GM23248 (cell line): ENCODE data around the gene C5orf58. TPM values are rescaled to one million over a fixed set of nuclear protein-coding genes. Genes with fewer than 3 reads are reported as not detected.

Source experiments
- DNase-seq: peaks from one replicate; pipeline ENCODE4 v3.0.0-alpha.2; 2015
- H2AFZ ChIP-seq: fragments of 200-600 bp; sonication (generic); 2 replicates; pipeline ENCODE4 v1.6.1; 2016; ENCODE audit warnings: antibody characterized with exemption
- H3F3A ChIP-seq: fragments of 200-600 bp; sonication (generic); 2 replicates; pipeline ENCODE4 v1.6.1; 2016; ENCODE audit warnings: mild to moderate bottlenecking, antibody characterized with exemption, mixed run types; ENCODE audit not compliant: insufficient read depth
- H3K27ac ChIP-seq: fragments of 200-600 bp; sonication (generic); 2 replicates; pipeline ENCODE4 v1.5.1; 2016; ENCODE audit warnings: mild to moderate bottlenecking
- H3K27me3 ChIP-seq: fragments of 200-600 bp; sonication (generic); replicated peaks from 2 replicates; pipeline ENCODE4 v1.6.1; 2016; ENCODE audit warnings: mild to moderate bottlenecking; ENCODE audit not compliant: insufficient read depth
- H3K36me3 ChIP-seq: fragments of 200-600 bp; sonication (generic); 2 replicates; pipeline ENCODE4 v1.6.1; 2016; ENCODE audit warnings: low read depth, mild to moderate bottlenecking
- H3K4me1 ChIP-seq: fragments of 200-600 bp; sonication (generic); 2 replicates; pipeline ENCODE4 v1.6.1; 2016; ENCODE audit warnings: mild to moderate bottlenecking; ENCODE audit not compliant: insufficient read depth
- H3K4me2 ChIP-seq: fragments of 200-600 bp; sonication (generic); one replicate; pipeline ENCODE4 v1.6.1; 2016; ENCODE audit warnings: mild to moderate bottlenecking; ENCODE audit not compliant: unreplicated experiment
- H3K4me3 ChIP-seq: fragments of 200-600 bp; sonication (generic); 2 replicates; pipeline ENCODE4 v1.5.1; 2016; ENCODE audit warnings: mild to moderate bottlenecking
- H3K79me2 ChIP-seq: fragments of 200-600 bp; sonication (generic); 2 replicates; pipeline ENCODE4 v1.6.1; 2016; ENCODE audit warnings: mild to moderate bottlenecking; ENCODE audit not compliant: insufficient read depth
- H3K9ac ChIP-seq: fragments of 200-600 bp; sonication (generic); 2 replicates; pipeline ENCODE4 v1.6.1; 2016; ENCODE audit warnings: mild to moderate bottlenecking
- H3K9me2 ChIP-seq: fragments of 200-600 bp; sonication (generic); 2 replicates; pipeline ENCODE4 v1.6.1; 2016; ENCODE audit warnings: mixed run types, mild to moderate bottlenecking, moderate library complexity; ENCODE audit not compliant: insufficient read depth
- H3K9me3 ChIP-seq: fragments of 200-600 bp; sonication (generic); one replicate; pipeline ENCODE4 v1.6.1; 2017; ENCODE audit warnings: low read depth
- H4K20me1 ChIP-seq: fragments of 200-600 bp; sonication (generic); 2 replicates; pipeline ENCODE4 v1.6.0; 2016; ENCODE audit not compliant: insufficient read depth
- EZH2 ChIP-seq: fragments of 200-600 bp; sonication (generic); IDR thresholded peaks from 2 replicates; pipeline ENCODE4 v1.6.1; 2018; ENCODE audit warnings: antibody characterized with exemption, mild to moderate bottlenecking; ENCODE audit not compliant: insufficient read depth, poor library complexity, severe bottlenecking
- EZH2phosphoT487 ChIP-seq: fragments of 200-600 bp; sonication (generic); IDR thresholded peaks from 2 replicates; pipeline ENCODE4 v1.6.1; 2018; ENCODE audit warnings: antibody characterized with exemption, moderate library complexity, mild to moderate bottlenecking, low read depth; ENCODE audit not compliant: insufficient read depth
- WGBS, 2 experiments: methylation state at CpG; one replicate each; pipeline ENCODE4 v1.1.6; 2015 to 2017; ENCODE audit warnings: low lambda C conversion rate in 2 of 2, low coverage in 1 of 2; ENCODE audit errors: missing lambda C conversion rate in 2 of 2; 5-methylcytosine and 5-hydroxymethylcytosine counted together
- in situ Hi-C: fragments of 300-500 bp; cut with MboI; formaldehyde crosslinking; loops from 2 replicates; pipeline ENCODE4 v1.15.0; 2020
- polyA plus RNA-seq: library from polyadenylated mRNA; unstranded; fragments of >200 nt; fragmentation: Nextera tagmentation; extraction: Ambion mirVana; gene quantifications from 2 replicates; pipeline ENCODE4 v1.2.1, GENCODE V29; 2016
- total RNA-seq: library from RNA; depleted of rRNA; stranded (reverse); fragments of >200 nt; shearing (Covaris generic); gene quantifications from 2 replicates; pipeline ENCODE4 v1.2.3, GENCODE V29; 2014; rRNA removed

C5orf58 gene
- total and polyA plus RNA-seq, 2 experiments from 2014 or later = not detected

- H3K27me3 ChIP-seq = peaks cover 44% of the 10 kb centered on the region
- no peak overlapping the region for H3K4me2 ChIP-seq
- no peaks in the 10 kb centered on the region for H3K79me2 ChIP-seq
- H3F3A ChIP-seq = no peaks in the 10 kb centered on the region
- no peak for TF ChIP-seq EZH2phosphoT487
- TF ChIP-seq EZH2 = no peak
- no peak overlapping the region for H3K27ac ChIP-seq
- no peak overlapping the region for H2AFZ ChIP-seq
- no peaks in the 10 kb centered on the region for H3K9me2 ChIP-seq
- DNase-seq = no peak
- H3K9ac ChIP-seq = no peak overlapping the region
- H3K4me3 ChIP-seq = no peak overlapping the region
- H3K9me3 ChIP-seq = no peaks in the 10 kb centered on the region
- WGBS, 2 experiments = 56 to 60% methylated on average over 4 of the region's 4 CpGs
- H3K36me3 ChIP-seq = no peaks in the 10 kb centered on the region
- in situ Hi-C loops = no loop called here
- no peaks in the 10 kb centered on the region for H3K4me1 ChIP-seq
- H4K20me1 ChIP-seq = no peaks in the 10 kb centered on the region
Measured at GRCh38 chr5:170292179-170293104, 59.7 kb downstream of the C5orf58 start.

- in situ Hi-C loops = no loop called here
- no peaks in the 10 kb centered on the region for H3K9me3 ChIP-seq
- H3K79me2 ChIP-seq = no peaks in the 10 kb centered on the region
- no peaks in the 10 kb centered on the region for H3K36me3 ChIP-seq
- H3K27ac ChIP-seq = no peak overlapping the region
- no peak overlapping the region for H3K4me3 ChIP-seq
- no peaks in the 10 kb centered on the region for H3F3A ChIP-seq
- no peak for DNase-seq
- H3K4me2 ChIP-seq = no peak overlapping the region
- H3K27me3 ChIP-seq = peaks cover 50% of the 10 kb centered on the region
- no peaks in the 10 kb centered on the region for H4K20me1 ChIP-seq
- H2AFZ ChIP-seq = no peak overlapping the region
- no peak overlapping the region for H3K9ac ChIP-seq
- 41 to 43% methylated on average over 6 of the region's 6 CpGs for WGBS, 2 experiments
- no peaks in the 10 kb centered on the region for H3K4me1 ChIP-seq
- H3K9me2 ChIP-seq = no peaks in the 10 kb centered on the region
- TF ChIP-seq EZH2phosphoT487 (no peak), EZH2 (no peak)
Measured at GRCh38 chr5:170293273-170293672, 60.5 kb downstream of the C5orf58 start.

DNA sequence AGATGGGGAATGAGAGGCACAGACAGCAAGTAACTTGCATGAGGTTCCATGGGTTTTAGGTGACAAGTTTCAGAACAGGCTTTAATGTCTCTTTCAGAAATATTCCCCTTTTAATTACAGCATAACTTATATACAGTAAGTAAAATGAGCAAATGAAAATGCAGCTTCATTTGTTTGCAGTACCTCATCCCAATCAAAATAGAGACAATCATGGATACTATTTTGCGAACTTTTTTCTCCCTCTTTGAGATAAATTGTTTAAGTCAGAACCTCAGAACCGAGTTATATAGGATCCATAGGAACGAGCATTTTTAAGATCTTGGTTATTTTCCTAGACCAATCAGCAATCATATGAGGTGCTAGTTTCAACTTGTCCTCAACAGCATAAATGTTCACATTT lies 61.3 kb downstream of the C5orf58 start:
- Histone ChIP-seq H3K4me1 (no peaks in the 10 kb centered on the region), H3K9ac (no peak overlapping the region), H3K4me2 (no peak overlapping the region), H3K27ac (no peak overlapping the region), H3K27me3 (peaks cover 50% of the 10 kb centered on the region), H3K79me2 (no peaks in the 10 kb centered on the region), H3F3A (no peaks in the 10 kb centered on the region), H2AFZ (no peak overlapping the region), H3K9me2 (no peaks in the 10 kb centered on the region), H3K36me3 (no peaks in the 10 kb centered on the region), H4K20me1 (no peaks in the 10 kb centered on the region), H3K4me3 (no peak overlapping the region), H3K9me3 (no peaks in the 10 kb centered on the region)
- DNase-seq = no peak
- TF ChIP-seq EZH2phosphoT487 (no peak), EZH2 (no peak)
- in situ Hi-C loops = no loop called here
- WGBS, 2 experiments = 55 to 57% methylated on average over 3 of the region's 3 CpGs

DNA sequence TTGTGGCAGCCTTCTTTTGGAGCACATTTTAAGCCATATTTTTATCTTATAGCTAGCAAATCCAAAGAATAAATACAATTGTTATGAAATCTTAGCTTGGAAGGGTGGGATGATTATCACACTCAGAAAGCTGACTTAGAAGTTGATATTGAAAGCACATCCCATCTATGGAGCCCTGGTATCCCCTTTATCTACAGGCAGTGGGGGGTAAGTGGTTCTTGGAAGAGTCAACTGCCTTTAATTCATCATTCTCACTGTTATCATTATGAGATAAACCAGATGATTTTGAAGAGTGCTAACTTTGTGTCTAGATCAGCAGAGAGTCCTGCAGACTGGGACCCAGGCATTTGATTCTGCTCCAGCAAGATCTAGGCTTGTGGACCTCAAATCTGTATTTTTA lies 61.8 kb downstream of the C5orf58 start:
- H3K9me3 ChIP-seq = no peaks in the 10 kb centered on the region
- in situ Hi-C loops = no loop called here
- H3K9ac ChIP-seq = no peak overlapping the region
- no peak overlapping the region for H3K27ac ChIP-seq
- no peak overlapping the region for H2AFZ ChIP-seq
- H3K79me2 ChIP-seq = no peaks in the 10 kb centered on the region
- H4K20me1 ChIP-seq = no peaks in the 10 kb centered on the region
- H3K36me3 ChIP-seq = no peaks in the 10 kb centered on the region
- H3K4me2 ChIP-seq = no peak overlapping the region
- no peaks in the 10 kb centered on the region for H3F3A ChIP-seq
- DNase-seq = no peak
- no peaks in the 10 kb centered on the region for H3K9me2 ChIP-seq
- H3K27me3 ChIP-seq = peaks cover 49% of the 10 kb centered on the region
- no peak overlapping the region for H3K4me3 ChIP-seq
- no peaks in the 10 kb centered on the region for H3K4me1 ChIP-seq
- TF ChIP-seq EZH2phosphoT487 = no peak
- no peak for TF ChIP-seq EZH2

Other genes starting within 250 kb of the C5orf58 start
- not detected in 2 replicates for gene FOXI1, start 127.1 kb upstream of the C5orf58 start, total RNA-seq
- gene FOXI1, start 127.1 kb upstream of the C5orf58 start, polyA plus RNA-seq = not detected in 2 replicates
- gene LCP2, start 64.8 kb downstream of the C5orf58 start, total RNA-seq = not detected in 2 replicates
- gene LCP2, start 64.8 kb downstream of the C5orf58 start, polyA plus RNA-seq = not detected in 2 replicates
- not detected in 2 replicates for gene KCNMB1, start 156.4 kb downstream of the C5orf58 start, total RNA-seq
- gene KCNMB1, start 156.4 kb downstream of the C5orf58 start, polyA plus RNA-seq = not detected in 2 replicates